Measurements from ENCODE around the gene SLC17A9.

DNA sequence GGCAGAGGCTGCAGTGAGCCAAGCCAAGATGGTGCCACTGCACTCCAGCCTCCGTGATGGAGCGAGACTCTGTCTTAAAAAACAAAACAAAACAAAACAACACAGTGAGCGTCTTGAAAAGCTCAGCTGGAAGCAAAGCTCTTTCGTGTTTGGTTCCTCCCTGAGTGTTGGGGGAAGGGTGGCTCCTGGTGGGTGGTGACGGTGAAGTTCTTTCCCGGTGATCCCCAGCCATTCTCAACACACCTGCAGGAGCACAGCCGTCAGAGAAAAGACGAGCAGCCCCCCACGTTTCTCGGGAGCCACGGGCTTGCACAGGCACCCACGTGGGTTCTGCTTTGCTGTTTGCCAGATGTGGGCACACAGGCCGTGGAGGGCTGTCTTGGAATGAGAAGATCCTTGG, 51.0 kb downstream of the SLC17A9 start:
- TF ChIP-seq, protein P1, sequence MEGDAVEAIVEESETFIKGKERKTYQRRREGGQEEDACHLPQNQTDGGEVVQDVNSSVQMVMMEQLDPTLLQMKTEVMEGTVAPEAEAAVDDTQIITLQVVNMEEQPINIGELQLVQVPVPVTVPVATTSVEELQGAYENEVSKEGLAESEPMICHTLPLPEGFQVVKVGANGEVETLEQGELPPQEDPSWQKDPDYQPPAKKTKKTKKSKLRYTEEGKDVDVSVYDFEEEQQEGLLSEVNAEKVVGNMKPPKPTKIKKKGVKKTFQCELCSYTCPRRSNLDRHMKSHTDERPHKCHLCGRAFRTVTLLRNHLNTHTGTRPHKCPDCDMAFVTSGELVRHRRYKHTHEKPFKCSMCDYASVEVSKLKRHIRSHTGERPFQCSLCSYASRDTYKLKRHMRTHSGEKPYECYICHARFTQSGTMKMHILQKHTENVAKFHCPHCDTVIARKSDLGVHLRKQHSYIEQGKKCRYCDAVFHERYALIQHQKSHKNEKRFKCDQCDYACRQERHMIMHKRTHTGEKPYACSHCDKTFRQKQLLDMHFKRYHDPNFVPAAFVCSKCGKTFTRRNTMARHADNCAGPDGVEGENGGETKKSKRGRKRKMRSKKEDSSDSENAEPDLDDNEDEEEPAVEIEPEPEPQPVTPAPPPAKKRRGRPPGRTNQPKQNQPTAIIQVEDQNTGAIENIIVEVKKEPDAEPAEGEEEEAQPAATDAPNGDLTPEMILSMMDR (IDR thresholded peaks at IDR 0.05): no peak
- TF ChIP-seq POLR2A (IDR thresholded peaks at IDR 0.05): no peak

Data from esophagus squamous epithelium (tissue), 4 donors.